GM08714 (cell line): ENCODE measurements around the gene SH3PXD2A.

ENCODE experiments used
- H3K4me3 ChIP-seq: fragments of 200-500 bp; sonication (Bioruptor generic); 2 replicates; pipeline ENCODE4 v1.5.1; 2014; ENCODE audit warnings: mild to moderate bottlenecking, low read length, inconsistent platforms
- ZNF274 ChIP-seq: IDR thresholded peaks from 2 replicates; pipeline ENCODE4 v1.6.1; 2012; ENCODE audit warnings: mild to moderate bottlenecking, low read depth, low read length

The SH3PXD2A gene

GRCh38 chr10:103884681-103885139 lies 29.3 kb upstream of the SH3PXD2A start:
- H3K4me3 ChIP-seq, result no peak overlapping the region
- TF ChIP-seq ZNF274, result no peak

GRCh38 chr10:103882285-103883007 lies 27.1 kb upstream of the SH3PXD2A start:
- no peak for TF ChIP-seq ZNF274
- H3K4me3 ChIP-seq, result no peak overlapping the region

- TF ChIP-seq ZNF274, result no peak
- H3K4me3 ChIP-seq, result no peak overlapping the region
These were observed 26.3 kb upstream of the SH3PXD2A start for GRCh38 chr10:103881416-103882284.

- TF ChIP-seq ZNF274, result no peak
- no peak overlapping the region for H3K4me3 ChIP-seq
These were observed 24.5 kb upstream of the SH3PXD2A start for GRCh38 chr10:103879831-103880230.

- TF ChIP-seq ZNF274, result no peak
- no peak overlapping the region for H3K4me3 ChIP-seq
These were observed 24.0 kb upstream of the SH3PXD2A start for GRCh38 chr10:103879409-103879808.

- TF ChIP-seq ZNF274, result no peak
- H3K4me3 ChIP-seq, result no peak overlapping the region
These were observed 22.5 kb upstream of the SH3PXD2A start for GRCh38 chr10:103877861-103878260.

GRCh38 chr10:103876155-103876554 lies 20.8 kb upstream of the SH3PXD2A start:
- no peak overlapping the region for H3K4me3 ChIP-seq
- TF ChIP-seq ZNF274, result no peak

- TF ChIP-seq ZNF274, result no peak
- no peak overlapping the region for H3K4me3 ChIP-seq
These were observed 19.4 kb upstream of the SH3PXD2A start for GRCh38 chr10:103874730-103875129.

- H3K4me3 ChIP-seq, result no peak overlapping the region
- no peak for TF ChIP-seq ZNF274
These were observed 17.0 kb upstream of the SH3PXD2A start for GRCh38 chr10:103872137-103872931.

- no peak overlapping the region for H3K4me3 ChIP-seq
- TF ChIP-seq ZNF274, result no peak
These were observed 15.6 kb upstream of the SH3PXD2A start for GRCh38 chr10:103871006-103871405.

- no peak overlapping the region for H3K4me3 ChIP-seq
- TF ChIP-seq ZNF274, result no peak
These were observed 15.1 kb upstream of the SH3PXD2A start for GRCh38 chr10:103870516-103870915.

GRCh38 chr10:103869336-103869735 lies 14.0 kb upstream of the SH3PXD2A start:
- H3K4me3 ChIP-seq, result no peak overlapping the region
- TF ChIP-seq ZNF274, result no peak

GRCh38 chr10:103868200-103868599 lies 12.8 kb upstream of the SH3PXD2A start:
- TF ChIP-seq ZNF274, result no peak
- H3K4me3 ChIP-seq, result no peak overlapping the region

- TF ChIP-seq ZNF274, result no peak
- H3K4me3 ChIP-seq, result no peak overlapping the region
These were observed 6.1 kb upstream of the SH3PXD2A start for GRCh38 chr10:103861505-103861904.
